HCT116 (cell line): ENCODE results near the gene GNPTG. TPM values are rescaled to one million over a fixed set of nuclear protein-coding genes. Genes with fewer than 3 reads are reported as not detected.

Source experiments
- ATAC-seq: fragments of 200-7000 bp; cut with Tn5 transposase; 2 replicates; pipeline ENCODE4 v1.9.1; 2020; ENCODE audit warnings: mild to moderate bottlenecking, moderate library complexity
- BruUV-seq: library from RNA; stranded (reverse); fragments of 400-500 nt; replicated peaks from 2 replicates; lab custom pipeline; 2021; lab: Mats Ljungman, UMichigan
- CTCF ChIA-PET: fragments of 300-600 bp; sonication (Branson Sonifier 250); formaldehyde crosslinking; loops from one replicate; lab custom pipeline; 2021; ENCODE audit warnings: antibody characterized with exemption; lab: Charles Lee
- POLR2A ChIA-PET: fragments of 300-600, 350-600 bp; sonication (Branson Sonifier 250); formaldehyde crosslinking; loops from one replicate; lab custom pipeline; 2021; ENCODE audit warnings: antibody characterized with exemption; lab: Charles Lee
- RAD21 ChIA-PET, 2 experiments: fragments of 300-600 bp; sonication (Branson Sonifier 250); formaldehyde crosslinking; loops; one replicate each; lab custom pipeline; 2023; ENCODE audit warnings: low total read pairs in 2 of 2; ENCODE audit not compliant: uncharacterized antibody in 2 of 2, unreplicated experiment in 2 of 2, low non-redundant PET in 1 of 2; lab: Charles Lee
- DNase-seq: peaks from one replicate; pipeline ENCODE4 v3.0.0-alpha.2; 2010; ENCODE audit warnings: low read depth, low spot score
- H2AFZ ChIP-seq: fragments of 200-600 bp; shearing (Covaris generic), sonication (generic); 2 replicates; pipeline ENCODE4 v1.6.1; 2017; ENCODE audit warnings: low read depth, mixed run types, mixed read lengths, antibody characterized with exemption, low read length; ENCODE audit not compliant: poor library complexity, severe bottlenecking
- H3K27ac ChIP-seq: 2 replicates; pipeline ENCODE4 v1.5.1; 2012; ENCODE audit warnings: low read depth, low read length
- H3K27me3 ChIP-seq: fragments of 200-600 bp; sonication (generic); 2 replicates; pipeline ENCODE4 v1.6.1; 2016; ENCODE audit warnings: mixed run types, low read length, mixed read lengths; ENCODE audit not compliant: insufficient read depth
- H3K36me3 ChIP-seq, 2 experiments: fragments of 200-500 bp in 1 of 2; fragments of 200-600 bp in 1 of 2; sonication (Bioruptor generic) in 1 of 2; sonication (generic) in 1 of 2; 2 replicates each; pipeline versions ENCODE4 v1.5.1 to v1.6.1; 2014 to 2016; ENCODE audit warnings: low read length in 2 of 2, inconsistent platforms in 1 of 2, mixed read lengths in 1 of 2, mixed run types in 1 of 2; ENCODE audit not compliant: insufficient read depth in 2 of 2, control insufficient read depth in 1 of 2
- H3K4me1 ChIP-seq, 2 experiments: fragments of 200-600 bp in 1 of 2; sonication (generic) in 1 of 2; 2 replicates each; pipeline versions ENCODE4 v1.5.1 to v1.6.1; 2012 to 2017; ENCODE audit warnings: low read length in 2 of 2, inconsistent platforms in 1 of 2, mild to moderate bottlenecking in 1 of 2, mixed read lengths in 1 of 2, mixed run types in 1 of 2, moderate library complexity in 1 of 2; ENCODE audit not compliant: insufficient read depth in 2 of 2, control insufficient read depth in 1 of 2
- H3K4me2 ChIP-seq: fragments of 200-600 bp; sonication (generic); 2 replicates; pipeline ENCODE4 v1.6.1; 2017; ENCODE audit warnings: mixed run types, low read length, mixed read lengths
- H3K4me3 ChIP-seq, 2 experiments: fragments of 200-600 bp in 1 of 2; sonication (generic) in 1 of 2; replicated peaks in 1 of 2; 2 replicates each; pipeline ENCODE4 v1.5.1; 2011 to 2016; ENCODE audit warnings: low read length in 2 of 2, control low read depth in 1 of 2, low read depth in 1 of 2, mild to moderate bottlenecking in 1 of 2, mixed read lengths in 1 of 2, mixed run types in 1 of 2
- H3K79me2 ChIP-seq: fragments of 200-600 bp; sonication (generic); 2 replicates; pipeline ENCODE4 v1.6.1; 2017; ENCODE audit warnings: mild to moderate bottlenecking, mixed run types, low read length, moderate library complexity, mixed read lengths; ENCODE audit not compliant: insufficient read depth
- H3K9ac ChIP-seq: fragments of 200-600 bp; sonication (generic); 2 replicates; pipeline ENCODE4 v1.6.1; 2016; ENCODE audit warnings: low read length, mixed read lengths
- H3K9me2 ChIP-seq: fragments of 200-600 bp; sonication (generic), shearing (Covaris generic); 2 replicates; pipeline ENCODE4 v1.6.1; 2017; ENCODE audit warnings: mixed run types, mild to moderate bottlenecking, moderate library complexity; ENCODE audit not compliant: insufficient read depth
- H3K9me3 ChIP-seq, 2 experiments: fragments of 200-500 bp in 1 of 2; fragments of 200-600 bp in 1 of 2; sonication (Bioruptor generic) in 1 of 2; sonication (generic) in 1 of 2; 2 replicates each; pipeline ENCODE4 v1.6.1; 2014 to 2017; ENCODE audit warnings: low read length in 2 of 2, mixed read lengths in 2 of 2, inconsistent platforms in 1 of 2, low read depth in 1 of 2, mild to moderate bottlenecking in 1 of 2, mixed run types in 1 of 2, moderate library complexity in 1 of 2; ENCODE audit not compliant: control insufficient read depth in 1 of 2, insufficient read depth in 1 of 2
- H4K20me1 ChIP-seq: fragments of 200-600 bp; sonication (generic), shearing (Covaris generic); 2 replicates; pipeline ENCODE4 v1.6.1; 2017; ENCODE audit warnings: mixed run types, mild to moderate bottlenecking, moderate library complexity; ENCODE audit not compliant: insufficient read depth
- EZH2 ChIP-seq: fragments of 200-600 bp; sonication (generic); IDR thresholded peaks from 2 replicates; pipeline ENCODE4 v1.6.1; 2017; ENCODE audit warnings: antibody characterized with exemption, mixed run types
- EZH2phosphoT487 ChIP-seq: fragments of 200-600 bp; IDR thresholded peaks from 2 replicates; pipeline ENCODE4 v1.6.1; 2018; ENCODE audit warnings: antibody characterized with exemption, borderline replicate concordance
- FOSL1 ChIP-seq: IDR thresholded peaks from 2 replicates; pipeline ENCODE4 v1.6.1; 2012; ENCODE audit warnings: low read depth
- POLR2A ChIP-seq: IDR thresholded peaks from 2 replicates; pipeline ENCODE4 v1.7.0; 2011; ENCODE audit warnings: borderline replicate concordance; ENCODE audit not compliant: insufficient read depth, insufficient read length; ENCODE audit errors: extremely low read depth
- POLR2AphosphoS5 ChIP-seq: IDR thresholded peaks from 2 replicates; pipeline ENCODE4 v1.6.1; 2011; ENCODE audit warnings: mild to moderate bottlenecking, low read depth, low read length, moderate library complexity
- YY1 ChIP-seq: IDR thresholded peaks from 2 replicates; pipeline ENCODE4 v1.6.1; 2011; ENCODE audit warnings: low read length, low read depth, moderate library complexity, mild to moderate bottlenecking; ENCODE audit not compliant: insufficient replicate concordance; ENCODE audit errors: extremely low read depth
- intact Hi-C: fragments of 100-400 bp; cut with micrococcal nuclease; formaldehyde crosslinking; loops from 2 replicates; pipeline ENCODE4 v1.10.0; 2022
- total RNA-seq: library from RNA; stranded (reverse); gene quantifications from one replicate; pipeline ENCODE4 v1.2.1, GENCODE V29; 2021; ENCODE audit not compliant: unreplicated experiment

The GNPTG gene
- total RNA-seq, 1 experiment from 2014 or later: 35.2 TPM

- no peak for TF ChIP-seq EZH2phosphoT487
- TF ChIP-seq, all 23 proteins: peak for 0
These were observed 22.9 kb downstream of the GNPTG start (continued) for GRCh38 chr16:1374418-1375297.

- peaks cover 0 to 7% of the 10 kb centered on the region in 2 experiments; a peak in 1 of 4 replicates for H3K36me3 ChIP-seq
- H3K9me2 ChIP-seq: no peaks in the 10 kb centered on the region
- RAD21 ChIA-PET: no interaction called here
- no TSS peak for BruUV-seq
- H4K20me1 ChIP-seq: no peaks in the 10 kb centered on the region
- CTCF ChIA-PET: no interaction called here
- TF ChIP-seq YY1 (no peak), FOSL1 (no peak), EZH2 (no peak), POLR2AphosphoS5 (no peak), POLR2A (no peak)
- TF ChIP-seq, all 23 proteins: peak for 0
- Histone ChIP-seq H3K9me3 (no peaks in the 10 kb centered on the region), H3K27ac (no peak overlapping the region; the same call in 1 of the 2 replicates), H3K4me2 (no peak overlapping the region), H3K79me2 (peaks cover 34% of the 10 kb centered on the region), H3K4me3 (no peak overlapping the region), H3K4me1 (peaks cover 11 to 18% of the 10 kb centered on the region in 2 experiments), H3K9ac (no peak overlapping the region), H2AFZ (no peak overlapping the region), H3K27me3 (no peaks in the 10 kb centered on the region)
- DNase-seq: no peak
- ATAC-seq: no peak
- intact Hi-C loops: no loop called here
- POLR2A ChIA-PET: interaction anchor here (0.6 kb wide), 1 partner anchor 32 kb away, joined by 4 read pairs; no protein-coding TSS in a partner anchor
These were observed 23.5 kb downstream of the GNPTG start for GRCh38 chr16:1375298-1375640.
